HG03520 (cell line): ENCODE results near the gene GTF2IRD1.
A peak's percentile ranks its signal among the peaks of the same experiment; 100 is the strongest.

ENCODE experiments used
- ATAC-seq: cut with Tn5 transposase; IDR thresholded peaks from one replicate; pipeline ENCODE4 v1.9.1; 2021; ENCODE audit warnings: mild to moderate bottlenecking, moderate library complexity; ENCODE audit not compliant: unreplicated experiment

GTF2IRD1 gene

GRCh38 chr7:74586258-74587175, 132.8 kb downstream of the GTF2IRD1 start:
- no peak for ATAC-seq

GRCh38 chr7:74587435-74588126, 133.9 kb downstream of the GTF2IRD1 start:
- ATAC-seq: peak; percentile 69

DNA sequence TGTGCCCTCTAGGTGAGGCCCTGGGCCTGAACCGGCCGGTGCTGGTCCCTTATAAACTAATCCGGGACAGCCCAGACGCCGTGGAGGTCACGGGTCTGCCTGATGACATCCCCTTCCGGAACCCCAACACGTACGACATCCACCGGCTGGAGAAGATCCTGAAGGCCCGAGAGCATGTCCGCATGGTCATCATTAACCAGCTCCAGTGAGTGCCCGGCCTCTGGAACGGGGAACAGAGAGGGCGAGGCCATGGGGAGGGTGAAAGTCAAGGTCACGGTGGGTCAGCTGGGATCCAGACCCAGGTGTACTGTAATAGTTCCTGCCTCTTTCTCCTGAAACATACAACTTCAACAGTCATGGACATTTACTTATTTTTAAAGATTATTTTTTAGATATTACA, 137.1 kb downstream of the GTF2IRD1 start:
- ATAC-seq: no peak

GRCh38 chr7:74598558-74598957, 144.9 kb downstream of the GTF2IRD1 start:
- ATAC-seq: no peak

GRCh38 chr7:74599244-74599643, 145.5 kb downstream of the GTF2IRD1 start:
- no peak for ATAC-seq

DNA sequence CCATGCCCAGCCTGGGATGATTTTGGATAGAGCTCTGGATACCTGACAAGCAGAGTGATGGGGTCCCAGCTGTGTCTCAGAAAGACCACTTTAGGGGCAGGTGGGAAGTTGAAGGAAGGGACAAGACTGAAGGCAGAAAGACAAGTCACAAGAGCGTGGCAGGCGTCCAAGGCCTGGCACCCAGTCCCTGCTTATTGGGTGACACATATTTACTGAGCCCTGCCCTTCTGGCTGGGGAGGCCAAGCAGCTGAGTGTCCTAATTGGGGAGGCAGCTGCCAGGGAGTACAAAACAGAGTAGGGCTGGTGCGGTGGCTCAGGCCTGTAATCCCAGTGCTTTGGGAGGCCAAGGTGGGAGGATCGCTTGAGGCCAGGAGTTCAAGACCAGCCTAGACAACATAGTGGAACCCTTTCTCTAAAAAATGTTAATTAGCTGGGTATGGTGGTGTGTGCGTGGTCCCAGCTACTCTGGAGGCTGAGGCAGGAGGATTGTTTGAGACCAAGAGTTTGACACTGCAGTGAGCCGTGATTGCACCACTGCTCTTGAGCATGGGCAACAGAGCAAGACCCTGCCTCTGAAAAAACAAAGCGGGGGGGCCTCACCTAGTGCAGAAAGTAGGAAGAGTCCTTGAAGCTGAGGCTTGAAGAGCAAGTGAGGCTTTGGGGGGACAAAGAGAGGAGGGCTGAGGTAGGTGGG, 150.8 kb downstream of the GTF2IRD1 start:
- ATAC-seq: no peak

- no peak for ATAC-seq
Measured at GRCh38 chr7:74606101-74606908, 152.6 kb downstream of the GTF2IRD1 start.

DNA sequence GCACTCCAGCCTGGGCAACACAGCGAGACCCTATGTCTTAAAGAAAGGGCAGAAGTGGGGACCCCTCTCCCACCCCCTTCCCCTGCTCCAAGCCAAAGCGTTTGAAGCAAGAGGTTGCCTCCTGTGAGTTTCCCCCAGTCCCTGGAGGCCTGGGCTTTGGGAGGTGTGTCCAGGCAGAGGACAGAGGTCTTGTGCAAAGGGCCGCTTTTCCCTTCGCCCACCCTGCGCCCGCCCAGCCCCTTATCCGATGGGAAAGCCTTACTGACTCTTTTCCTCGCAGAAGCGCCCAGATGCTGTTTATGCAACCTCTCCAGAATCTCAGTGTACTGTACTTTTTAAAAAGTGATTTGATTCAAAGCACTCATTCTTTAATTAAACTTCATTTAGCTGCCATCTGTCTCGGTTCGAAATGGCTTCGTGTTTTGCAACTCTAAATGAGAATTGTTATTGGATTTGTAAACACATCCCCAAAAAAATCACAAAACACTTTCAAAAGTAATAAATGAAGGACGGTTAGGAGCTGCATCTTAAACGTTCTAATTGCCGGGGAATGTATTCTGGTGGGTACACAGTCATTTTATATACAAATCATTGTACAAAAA, 153.3 kb downstream of the GTF2IRD1 start:
- ATAC-seq: no peak

DNA sequence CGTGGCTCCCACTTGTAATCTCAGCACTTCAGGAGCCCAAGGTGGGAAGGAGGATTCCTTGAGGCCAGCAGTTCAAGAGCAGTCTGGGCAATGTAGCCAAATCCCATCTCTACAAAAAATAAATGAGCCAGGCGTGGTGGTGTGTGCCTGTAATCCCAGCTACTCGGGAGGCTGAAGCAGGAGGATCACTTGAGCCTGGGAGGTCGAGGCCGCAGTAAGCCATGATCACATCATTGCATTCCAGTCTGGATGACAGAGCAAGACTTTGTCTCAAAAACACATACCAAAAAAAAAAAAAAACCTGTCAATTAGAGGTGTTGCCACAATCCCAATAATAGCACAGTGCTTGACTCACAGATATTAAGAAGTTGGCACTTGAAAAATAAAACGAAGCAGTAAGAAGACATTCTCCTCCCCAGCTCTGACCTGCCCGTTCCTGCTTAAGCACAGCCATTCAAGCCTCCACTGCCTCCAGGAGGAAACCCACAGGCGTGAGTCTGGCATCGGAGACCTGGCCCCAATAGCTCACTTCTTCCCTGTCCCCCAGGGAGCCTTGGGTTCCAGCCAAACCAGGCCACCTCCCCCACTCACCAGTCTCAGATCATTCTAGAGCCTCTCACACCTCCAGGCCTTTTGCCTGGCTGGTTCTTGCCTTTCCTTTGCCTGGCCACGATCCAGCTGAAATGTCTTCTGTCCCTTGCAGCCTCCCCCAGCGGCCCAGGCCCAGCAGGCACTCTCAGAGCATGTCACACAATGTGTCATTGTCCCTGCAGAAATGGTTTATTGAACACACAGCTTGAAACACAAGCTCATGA, 158.5 kb downstream of the GTF2IRD1 start:
- no peak for ATAC-seq

- ATAC-seq: no peak
Measured at GRCh38 chr7:74615933-74616780, 162.5 kb downstream of the GTF2IRD1 start.

DNA sequence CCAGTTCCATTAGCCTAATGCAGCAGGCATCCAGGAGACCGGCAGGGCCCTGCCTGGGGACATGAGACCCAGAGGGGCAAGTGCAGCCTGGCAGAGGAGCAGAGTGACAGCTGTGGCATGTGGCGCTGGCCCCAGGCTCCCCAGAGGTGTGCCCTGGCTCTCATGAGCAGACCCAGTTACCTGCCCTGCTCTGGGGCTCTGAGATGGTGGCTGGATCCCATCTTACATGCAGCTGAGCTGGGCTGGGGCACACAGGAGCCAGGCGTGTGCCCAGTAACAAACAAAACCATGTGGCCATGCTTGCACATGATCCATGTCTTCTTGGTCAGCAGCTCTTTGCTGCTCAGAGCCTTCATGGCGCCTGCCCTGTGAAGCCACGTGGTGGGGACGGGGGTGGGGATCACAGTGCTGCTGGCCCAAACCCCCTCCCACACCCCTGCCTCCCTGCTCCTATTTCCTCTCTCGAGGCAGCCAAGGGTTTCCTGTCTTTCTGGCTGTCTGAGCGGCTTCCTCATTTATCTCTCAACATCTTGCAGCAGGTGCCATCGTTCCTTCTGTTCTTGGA, 163.6 kb downstream of the GTF2IRD1 start:
- no peak for ATAC-seq

DNA sequence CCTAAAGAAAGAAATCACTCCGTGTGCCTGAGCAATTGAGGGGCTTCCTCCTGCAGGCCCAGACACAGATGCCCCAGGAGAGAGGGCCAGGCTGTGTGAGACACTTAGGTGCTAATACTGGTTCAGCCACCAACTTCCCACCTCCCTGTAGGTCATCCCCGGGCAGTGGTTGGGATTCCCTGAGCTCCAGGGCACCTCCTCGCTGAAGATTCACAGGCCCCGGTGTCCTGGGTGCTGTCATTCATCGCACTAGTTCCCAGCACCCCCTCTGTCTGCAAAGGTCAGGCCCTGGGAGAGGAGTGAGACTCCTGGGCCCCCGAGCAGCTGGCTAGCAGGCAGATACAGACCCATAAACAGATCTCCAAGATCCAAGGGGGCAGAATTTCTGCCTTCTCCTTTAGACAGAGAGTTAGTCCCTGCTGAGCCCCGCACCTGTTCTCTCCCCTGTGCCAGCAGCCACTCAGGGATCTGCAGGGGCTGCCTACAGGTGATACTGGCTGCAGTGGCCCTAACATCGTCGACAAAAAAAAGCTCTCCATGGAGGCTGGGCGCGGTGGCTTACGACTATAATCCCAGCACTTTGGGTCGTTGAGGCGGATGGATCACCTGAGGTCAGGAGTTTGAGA, 165.6 kb downstream of the GTF2IRD1 start:
- ATAC-seq: no peak

GRCh38 chr7:74622228-74622749, 168.6 kb downstream of the GTF2IRD1 start:
- ATAC-seq: no peak

DNA sequence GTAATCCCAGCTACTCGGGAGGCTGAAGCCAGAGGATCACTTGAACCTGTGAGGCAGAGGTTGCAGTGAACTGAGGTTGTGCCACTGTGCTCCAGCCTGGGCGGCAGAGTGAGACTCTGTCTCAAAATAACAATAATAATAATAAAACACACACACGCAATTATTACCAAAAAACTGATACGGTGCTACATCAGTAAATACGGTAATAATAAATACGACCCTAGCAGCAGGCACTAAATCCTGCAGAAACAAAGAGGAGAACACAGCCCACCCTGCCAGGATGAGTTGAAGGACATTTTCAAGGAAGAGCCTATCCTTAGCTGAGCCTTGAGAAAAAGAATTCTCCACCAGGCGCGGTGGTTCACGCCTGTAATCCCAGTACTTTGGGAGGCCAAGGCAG, 169.4 kb downstream of the GTF2IRD1 start:
- no peak for ATAC-seq

GRCh38 chr7:74625446-74625845, 171.7 kb downstream of the GTF2IRD1 start:
- no peak for ATAC-seq

DNA sequence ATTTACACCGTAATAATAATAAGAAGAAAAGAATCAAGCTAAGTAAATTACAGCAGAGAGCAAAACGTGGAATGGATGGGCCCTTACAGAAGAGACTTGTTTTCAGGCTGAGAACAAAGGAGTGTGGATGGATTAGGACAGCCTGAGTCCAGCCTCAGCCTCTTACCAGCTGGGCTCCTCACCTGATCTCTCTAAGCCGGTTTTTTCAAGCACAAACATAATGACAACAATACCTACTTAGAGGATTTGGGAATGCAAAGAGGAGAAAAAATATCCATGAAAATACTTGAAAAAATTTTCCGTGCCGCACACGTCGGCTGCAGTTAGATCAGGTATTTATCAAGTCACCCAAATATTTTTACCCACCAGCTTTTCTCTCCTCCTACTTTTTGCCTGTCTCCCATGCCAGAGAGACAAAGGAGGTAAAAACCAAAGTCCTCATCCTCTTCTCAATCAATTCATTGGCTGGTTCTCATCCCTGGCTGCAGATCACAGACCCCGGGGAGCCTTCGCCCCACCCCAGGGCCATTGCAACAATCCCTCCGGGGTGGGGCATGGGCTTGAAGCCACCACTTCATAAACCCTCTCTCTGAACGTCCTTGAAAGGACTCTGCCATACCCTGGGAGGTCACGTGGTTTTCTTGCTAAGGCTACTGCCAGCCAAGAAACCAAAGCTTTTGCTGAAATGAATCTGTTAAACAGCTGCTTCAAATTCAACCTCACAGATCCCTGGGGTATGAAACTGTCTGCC, 174.1 kb downstream of the GTF2IRD1 start:
- no peak for ATAC-seq

DNA sequence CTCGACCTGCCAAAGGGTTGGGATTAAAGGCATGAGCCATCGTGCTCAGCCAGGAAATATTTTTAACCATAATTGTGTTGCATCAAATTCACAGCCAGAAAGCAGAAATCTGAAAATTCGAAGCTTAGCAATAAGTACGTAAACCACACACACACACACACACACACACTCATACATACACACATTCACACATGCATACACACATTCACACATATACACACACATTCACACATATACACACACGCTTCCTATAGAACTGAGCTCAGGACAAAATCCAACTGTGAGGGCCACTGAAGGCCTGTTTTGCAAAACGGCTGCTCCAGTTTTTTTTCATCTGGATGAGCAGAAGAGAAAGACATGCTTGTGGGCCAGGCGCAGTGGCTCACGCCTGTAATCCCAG, 178.8 kb downstream of the GTF2IRD1 start:
- ATAC-seq: no peak
